ENCODE data around the gene LY86.
"Not testable (repeated sequence)": the region's sequence is repeated elsewhere in the genome, so short reads cannot be mapped to it uniquely, and the experiment has no call there.

LY86 gene

DNA sequence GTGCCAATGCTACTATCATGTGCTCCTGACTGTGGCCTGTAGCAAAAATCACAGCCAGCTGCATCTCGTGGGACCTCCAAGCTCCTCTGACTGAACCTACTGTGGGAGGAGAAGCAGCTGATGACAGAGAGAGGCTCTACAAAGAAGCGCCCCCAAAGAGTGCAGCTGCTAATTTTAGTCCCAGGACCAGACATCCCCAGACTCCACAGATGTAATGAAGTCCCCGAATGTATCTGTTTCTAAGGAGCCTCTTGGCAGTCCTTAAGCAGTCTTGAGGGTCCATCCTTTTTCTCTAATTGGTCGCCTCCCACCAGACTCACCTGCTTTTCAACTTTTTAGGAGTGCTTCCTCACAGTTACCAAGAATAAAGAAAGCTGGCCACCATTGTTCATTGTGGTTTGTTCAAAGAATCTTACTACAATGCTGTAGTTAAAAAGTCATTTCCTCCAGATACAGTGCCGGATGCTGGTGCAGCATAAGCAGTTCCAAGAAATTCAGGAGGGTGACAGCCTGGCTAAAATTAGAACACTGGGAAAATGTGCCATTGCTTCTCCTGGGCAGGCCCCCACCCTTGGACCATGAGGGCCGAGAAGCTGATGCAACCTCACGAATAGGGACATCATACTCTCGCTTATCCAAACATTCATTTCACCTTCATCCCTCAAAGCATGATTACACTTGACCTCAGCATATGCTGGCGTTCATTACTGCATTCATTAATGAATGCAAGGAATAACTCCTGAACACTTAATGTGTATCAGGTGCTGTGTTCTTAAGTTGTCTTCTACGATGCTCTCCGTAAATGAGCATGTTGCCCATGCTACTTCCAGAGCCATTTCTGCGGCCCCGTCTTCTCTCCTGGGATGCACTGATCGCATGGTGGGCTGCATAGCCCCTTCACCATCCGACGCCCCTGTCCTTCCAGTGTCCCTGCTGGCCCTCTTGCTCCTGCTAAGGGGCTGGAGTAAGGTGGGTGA lies 66.4 kb downstream of the LY86 start:
- TF ChIP-seq ZNF274 (IDR thresholded peaks at IDR 0.05; ENCODE audit: low read depth, low read length): no peak
- H3K4me3 ChIP-seq (ENCODE audit: low read length): no peak overlapping the region

DNA sequence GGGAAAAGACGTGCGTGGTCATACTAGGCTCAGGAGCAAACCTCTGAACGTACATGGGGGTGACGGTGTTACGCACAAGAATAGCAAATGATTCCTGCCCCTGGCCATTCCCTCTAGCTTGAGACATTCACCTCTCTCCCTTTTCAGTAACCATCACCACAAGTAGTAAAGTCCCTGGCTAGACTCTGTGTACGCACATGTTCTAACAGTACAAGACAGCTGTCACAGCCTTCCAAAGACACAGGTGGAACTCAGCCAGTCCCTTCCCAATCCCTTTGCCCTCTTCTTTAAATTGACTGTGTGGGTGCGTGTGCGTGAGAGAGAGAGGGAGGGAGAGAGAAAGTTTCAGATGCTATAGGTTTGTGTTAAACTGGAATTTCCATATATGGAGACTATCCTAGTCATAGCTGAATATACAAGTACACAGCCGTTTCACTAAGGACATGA lies 67.3 kb downstream of the LY86 start:
- no peak overlapping the region for H3K4me3 ChIP-seq (ENCODE audit: low read length)
- no peak for TF ChIP-seq ZNF274 (IDR thresholded peaks at IDR 0.05; ENCODE audit: low read depth, low read length)

DNA sequence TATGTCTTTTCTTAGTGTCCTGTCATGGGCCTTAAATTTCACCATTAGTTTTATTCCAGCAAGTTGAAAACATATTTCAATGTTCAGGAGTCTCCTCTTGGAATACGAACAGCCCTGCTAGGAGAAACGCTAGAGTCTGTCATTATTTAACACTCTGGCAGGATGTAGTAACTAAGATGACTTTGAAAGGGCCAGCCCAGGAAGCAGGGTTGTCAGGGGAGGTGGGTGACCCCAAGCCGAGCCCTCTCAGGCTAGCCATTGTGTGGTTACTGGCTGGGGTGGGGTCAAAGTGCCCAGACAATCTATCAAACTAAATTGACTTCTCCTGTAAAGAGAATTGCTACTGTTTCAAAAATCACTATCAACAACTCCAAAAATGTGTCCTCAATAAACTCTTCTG lies 67.8 kb downstream of the LY86 start:
- H3K4me3 ChIP-seq (ENCODE audit: low read length): no peak overlapping the region
- no peak for TF ChIP-seq ZNF274 (IDR thresholded peaks at IDR 0.05; ENCODE audit: low read depth, low read length)

DNA sequence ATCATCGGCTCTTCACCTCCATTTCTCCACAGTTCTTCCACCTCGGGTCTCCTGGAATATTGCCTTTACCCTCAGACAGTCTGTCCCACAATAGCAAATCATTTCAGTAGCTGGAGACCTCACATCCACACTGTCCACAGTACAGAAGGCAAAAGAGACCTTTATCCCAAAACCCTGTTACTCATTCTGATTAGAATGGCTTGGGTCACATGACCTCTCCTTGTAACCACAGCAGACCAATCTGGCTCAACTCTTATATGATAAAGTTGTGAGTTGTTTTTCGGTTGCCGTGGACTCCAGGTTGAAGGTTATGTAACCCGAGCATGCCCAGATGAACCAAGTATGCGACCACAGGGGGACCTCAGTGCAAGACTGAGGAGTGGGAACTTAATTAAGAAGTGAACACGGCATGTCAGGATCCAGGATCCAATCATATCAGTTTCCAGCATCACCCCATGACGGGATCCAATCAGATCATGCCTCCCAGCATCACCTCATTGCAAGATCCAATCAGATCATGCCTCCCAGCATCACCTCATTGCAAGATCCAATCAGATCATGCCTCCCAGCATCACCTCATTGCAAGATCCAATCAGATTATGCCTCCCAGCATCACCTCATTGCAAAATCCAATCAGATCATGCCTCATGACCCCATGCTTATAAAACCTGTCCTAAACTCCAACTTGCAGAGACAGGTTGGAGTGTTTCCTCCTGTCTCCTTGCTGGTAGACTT lies 68.7 kb downstream of the LY86 start:
- no peak for TF ChIP-seq ZNF274 (IDR thresholded peaks at IDR 0.05; ENCODE audit: low read depth, low read length)
- no peak overlapping the region for H3K4me3 ChIP-seq (ENCODE audit: low read length)

DNA sequence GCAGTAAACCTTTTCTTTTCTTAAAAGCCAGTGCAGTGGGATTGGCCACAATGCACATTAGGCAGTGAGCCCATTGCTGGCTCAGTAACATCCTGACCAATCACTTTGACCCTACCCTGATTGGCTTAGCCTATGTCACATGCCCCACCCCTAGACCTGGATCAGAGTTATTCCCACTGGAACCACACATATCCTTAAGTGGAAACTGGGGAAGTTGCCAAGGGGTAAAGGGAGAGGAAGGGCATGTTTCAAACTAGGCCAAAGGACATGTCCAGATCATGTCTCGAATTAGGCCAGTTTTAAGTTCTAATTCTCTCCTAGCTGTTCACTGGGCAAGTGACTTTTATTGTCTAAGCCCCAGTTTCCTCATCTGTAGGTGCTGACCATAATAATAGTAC lies 69.3 kb downstream of the LY86 start:
- no peak for TF ChIP-seq ZNF274 (IDR thresholded peaks at IDR 0.05; ENCODE audit: low read depth, low read length)
- no peak overlapping the region for H3K4me3 ChIP-seq (ENCODE audit: low read length)

DNA sequence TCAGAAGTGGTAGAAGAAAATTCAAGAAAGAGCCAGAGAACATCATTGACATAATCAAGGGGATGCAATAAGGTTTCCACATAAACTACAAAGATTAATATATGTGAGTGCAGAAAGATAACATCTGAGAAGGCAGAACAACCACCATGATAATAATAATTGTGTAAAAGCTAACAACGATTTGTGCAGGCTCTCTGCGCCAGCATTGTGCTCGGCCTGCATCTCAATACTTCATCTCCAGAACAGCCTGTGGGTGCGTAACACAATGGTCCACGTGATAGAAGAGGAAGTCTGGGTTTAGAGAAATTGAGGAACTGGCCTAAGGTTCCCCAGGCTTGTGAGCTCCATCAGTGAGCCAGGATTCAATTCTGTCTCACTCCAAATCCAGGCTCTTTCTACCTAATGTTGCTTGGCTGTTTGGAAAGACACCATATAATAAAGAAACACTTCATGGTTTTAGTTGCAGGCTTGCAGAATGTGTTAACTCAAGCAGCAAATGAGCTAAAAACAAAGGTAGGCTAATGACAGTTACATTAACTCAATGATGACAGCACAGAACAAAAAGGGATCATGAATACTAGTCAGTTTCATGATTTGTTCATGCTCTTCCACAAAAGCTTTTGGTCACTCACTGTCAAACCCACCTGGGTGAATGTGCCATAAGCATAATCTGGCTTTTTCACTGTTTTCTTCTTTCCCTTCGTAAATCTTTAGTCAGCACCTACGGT lies 71.2 kb downstream of the LY86 start:
- no peak for TF ChIP-seq ZNF274 (IDR thresholded peaks at IDR 0.05; ENCODE audit: low read depth, low read length)
- H3K4me3 ChIP-seq (ENCODE audit: low read length): no peak overlapping the region

DNA sequence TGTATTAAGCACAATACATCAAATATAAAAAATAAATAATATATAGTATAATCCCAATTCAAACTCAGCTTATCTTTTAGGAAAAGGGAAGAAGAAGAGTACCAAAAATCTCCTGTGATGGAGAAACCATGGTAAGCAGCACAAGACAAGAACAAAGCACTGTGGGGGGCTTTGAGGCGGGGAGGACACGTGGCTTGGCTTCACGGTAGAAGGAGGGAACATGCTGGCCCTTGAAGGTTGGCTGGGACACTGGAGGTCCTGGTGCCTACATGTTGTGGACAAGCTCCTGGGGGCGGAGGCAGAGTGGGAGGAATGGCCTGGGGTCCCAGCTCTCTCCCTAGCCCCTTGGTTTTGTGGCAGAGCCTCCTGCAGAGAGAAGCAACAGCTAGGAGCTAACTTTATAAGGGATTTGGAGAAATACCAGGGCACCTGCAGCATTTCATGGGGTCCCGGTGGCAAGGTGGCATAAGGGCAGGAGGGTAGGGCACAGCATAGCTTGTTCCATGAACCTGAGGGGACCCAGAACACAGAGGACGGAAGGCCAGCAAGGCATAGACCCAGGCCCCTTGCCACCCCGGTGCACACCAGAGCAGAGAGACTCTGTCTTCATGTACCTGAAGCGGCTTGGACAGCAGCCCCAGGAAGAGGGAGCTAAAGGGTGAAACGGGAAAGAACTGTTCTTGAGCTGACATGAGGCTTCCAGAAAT lies 72.0 kb downstream of the LY86 start:
- no peak overlapping the region for H3K4me3 ChIP-seq (ENCODE audit: low read length)
- TF ChIP-seq ZNF274 (IDR thresholded peaks at IDR 0.05; ENCODE audit: low read depth, low read length): no peak

DNA sequence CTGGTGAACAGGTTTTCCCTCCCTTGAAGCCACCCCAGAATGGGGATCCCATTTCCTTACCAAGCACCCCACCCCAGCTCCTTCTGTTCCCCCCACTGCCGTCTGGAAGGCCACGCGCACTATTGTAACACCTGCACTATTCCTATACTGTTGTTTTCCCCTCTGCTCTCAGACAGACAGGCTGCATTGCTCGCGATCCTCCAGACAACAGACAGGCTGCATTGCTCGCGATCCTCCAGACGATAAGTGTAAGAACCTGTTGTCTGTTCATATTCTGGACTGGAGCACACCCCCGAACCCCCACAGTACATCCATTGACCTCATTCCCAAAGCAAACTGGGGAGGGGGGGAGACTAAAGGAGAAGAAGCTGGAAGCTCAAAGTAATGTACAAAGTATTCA lies 72.7 kb downstream of the LY86 start:
- no peak for TF ChIP-seq ZNF274 (IDR thresholded peaks at IDR 0.05; ENCODE audit: low read depth, low read length)
- no peak overlapping the region for H3K4me3 ChIP-seq (ENCODE audit: low read length)

DNA sequence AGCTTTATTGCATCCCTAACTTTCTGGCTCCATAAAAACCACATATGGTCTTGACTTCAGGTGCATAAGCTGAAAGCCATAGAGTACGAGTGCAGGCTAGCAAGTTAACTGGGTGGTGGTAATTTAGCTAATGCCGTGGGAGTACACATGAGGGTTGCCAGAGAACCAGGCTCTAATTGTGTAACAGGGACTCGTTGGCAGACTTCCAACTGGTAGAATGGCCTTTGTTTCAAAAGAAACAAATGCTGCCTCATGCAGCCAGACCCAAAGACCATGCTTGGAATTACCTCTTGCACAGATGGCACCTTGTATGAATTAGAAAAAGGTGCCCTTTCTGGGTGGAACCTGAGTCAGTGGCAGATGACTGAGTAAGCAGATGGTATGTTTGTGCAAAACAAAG lies 73.2 kb downstream of the LY86 start:
- no peak overlapping the region for H3K4me3 ChIP-seq (ENCODE audit: low read length)
- TF ChIP-seq ZNF274 (IDR thresholded peaks at IDR 0.05; ENCODE audit: low read depth, low read length): no peak

DNA sequence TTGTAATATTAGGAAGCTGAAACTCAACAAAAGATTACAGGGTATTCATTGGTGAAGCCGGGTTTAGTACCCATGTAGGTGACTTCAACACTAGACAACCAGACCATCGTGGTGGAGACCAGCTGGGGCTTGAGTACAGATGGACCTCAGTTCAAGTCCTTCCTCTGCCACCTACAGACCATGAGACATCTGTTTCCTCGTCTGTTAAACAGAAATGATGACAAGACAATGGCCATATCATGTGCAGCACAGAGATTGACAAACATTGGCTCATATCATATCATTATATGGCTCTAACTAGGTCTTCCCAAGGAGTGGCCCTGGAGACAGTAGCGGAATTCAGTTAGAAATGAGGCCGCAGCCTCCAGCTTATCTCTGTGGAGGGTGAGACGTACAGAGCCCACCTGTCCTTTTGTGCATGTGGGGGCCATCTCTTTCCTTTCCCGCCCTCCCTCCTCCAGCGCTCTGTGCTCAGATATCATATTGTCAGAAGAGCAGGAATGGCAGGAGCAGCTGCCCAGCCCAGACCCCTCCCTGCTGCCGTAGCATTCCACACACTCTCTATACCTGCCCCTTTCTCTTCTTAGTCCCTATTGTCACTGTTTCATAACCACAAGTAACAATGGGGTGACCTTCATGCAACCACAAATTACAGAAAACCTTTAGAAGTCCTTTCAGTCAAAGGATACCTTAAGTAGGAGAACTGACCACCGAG lies 75.1 kb downstream of the LY86 start:
- H3K4me3 ChIP-seq (ENCODE audit: low read length): no peak overlapping the region
- no peak for TF ChIP-seq ZNF274 (IDR thresholded peaks at IDR 0.05; ENCODE audit: low read depth, low read length)

DNA sequence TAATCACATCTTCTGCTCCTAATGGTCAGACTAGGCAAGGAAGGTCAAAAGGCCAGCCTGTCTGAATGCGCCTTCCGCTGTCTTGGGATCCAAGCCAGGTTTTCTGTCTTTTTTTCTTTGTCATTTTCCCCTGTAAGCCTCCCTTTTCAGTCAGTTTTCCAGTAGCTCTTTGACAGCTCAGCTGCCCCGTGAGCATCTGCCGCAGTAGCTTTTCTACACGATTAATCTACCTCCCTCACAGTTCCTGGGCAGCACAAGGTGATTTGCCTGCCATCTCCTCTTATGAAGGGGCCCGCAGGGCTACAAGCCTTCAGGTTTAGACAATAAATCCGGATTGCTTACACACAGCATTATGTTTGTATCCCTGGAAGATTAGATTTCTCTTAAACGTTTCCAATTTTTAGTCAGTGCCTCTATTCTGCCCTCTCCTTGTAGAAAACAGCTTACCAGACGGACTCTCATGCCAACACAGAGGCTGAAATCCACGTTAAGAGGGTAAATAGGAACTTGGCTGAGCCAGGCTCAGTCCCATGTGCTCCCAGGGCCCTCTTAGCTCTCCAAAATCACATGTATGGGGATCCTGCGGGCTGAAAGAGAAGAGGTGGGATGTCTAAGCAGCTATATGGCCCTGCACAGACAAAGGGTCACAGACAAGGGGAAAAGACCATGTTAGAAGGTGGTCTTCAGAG lies 77.2 kb downstream of the LY86 start:
- TF ChIP-seq ZNF274 (IDR thresholded peaks at IDR 0.05; ENCODE audit: low read depth, low read length): no peak
- no peak overlapping the region for H3K4me3 ChIP-seq (ENCODE audit: low read length)

DNA sequence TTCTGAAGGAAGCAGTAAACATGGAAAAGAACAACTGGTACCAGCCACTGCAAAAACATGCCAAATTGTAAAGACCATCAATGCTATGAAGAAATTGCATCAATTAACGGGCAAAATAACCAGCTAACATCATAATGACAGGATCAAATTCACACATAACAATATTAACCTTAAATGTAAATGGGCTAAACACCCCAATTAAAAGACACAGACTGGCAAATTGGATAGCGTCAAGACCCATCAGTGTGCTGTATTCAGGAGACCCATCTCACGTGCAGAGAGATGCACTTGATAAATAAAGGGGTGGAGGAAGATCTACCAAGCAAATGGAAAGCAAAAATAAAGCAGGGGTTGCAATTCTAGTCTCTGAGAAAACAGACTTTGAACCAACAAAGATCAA lies 81.6 kb downstream of the LY86 start:
- not testable (repeated sequence) for H3K4me3 ChIP-seq (ENCODE audit: low read length)

DNA sequence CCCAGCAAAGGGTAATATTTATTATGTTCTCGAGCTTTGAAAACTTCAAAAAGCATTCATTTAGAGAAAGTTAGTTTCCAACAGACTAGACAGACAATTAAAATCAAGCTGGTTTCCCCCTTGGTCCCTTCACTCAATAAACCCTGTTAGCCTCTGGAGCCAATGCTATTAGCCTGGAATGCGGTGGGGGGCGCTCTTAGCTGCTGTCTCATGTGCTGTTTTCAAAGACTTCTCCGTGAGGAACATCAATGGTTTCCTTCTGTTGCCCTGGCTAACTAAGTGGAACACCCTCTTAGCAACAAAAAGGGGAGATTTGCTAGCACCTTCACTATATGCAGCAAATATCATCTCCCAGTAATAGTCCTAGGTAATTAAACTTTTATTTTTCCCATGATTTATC lies 86.4 kb downstream of the LY86 start:
- H3K4me3 ChIP-seq (ENCODE audit: low read length): no peak overlapping the region
- TF ChIP-seq ZNF274 (IDR thresholded peaks at IDR 0.05; ENCODE audit: low read depth, low read length): no peak
